ENCODE data around the gene GIPC3.

GIPC3 gene, protein sequence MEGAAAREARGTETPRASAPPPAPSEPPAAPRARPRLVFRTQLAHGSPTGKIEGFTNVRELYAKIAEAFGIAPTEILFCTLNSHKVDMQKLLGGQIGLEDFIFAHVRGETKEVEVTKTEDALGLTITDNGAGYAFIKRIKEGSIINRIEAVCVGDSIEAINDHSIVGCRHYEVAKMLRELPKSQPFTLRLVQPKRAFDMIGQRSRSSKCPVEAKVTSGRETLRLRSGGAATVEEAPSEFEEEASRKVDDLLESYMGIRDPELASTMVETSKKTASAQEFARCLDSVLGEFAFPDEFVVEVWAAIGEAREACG

DNA sequence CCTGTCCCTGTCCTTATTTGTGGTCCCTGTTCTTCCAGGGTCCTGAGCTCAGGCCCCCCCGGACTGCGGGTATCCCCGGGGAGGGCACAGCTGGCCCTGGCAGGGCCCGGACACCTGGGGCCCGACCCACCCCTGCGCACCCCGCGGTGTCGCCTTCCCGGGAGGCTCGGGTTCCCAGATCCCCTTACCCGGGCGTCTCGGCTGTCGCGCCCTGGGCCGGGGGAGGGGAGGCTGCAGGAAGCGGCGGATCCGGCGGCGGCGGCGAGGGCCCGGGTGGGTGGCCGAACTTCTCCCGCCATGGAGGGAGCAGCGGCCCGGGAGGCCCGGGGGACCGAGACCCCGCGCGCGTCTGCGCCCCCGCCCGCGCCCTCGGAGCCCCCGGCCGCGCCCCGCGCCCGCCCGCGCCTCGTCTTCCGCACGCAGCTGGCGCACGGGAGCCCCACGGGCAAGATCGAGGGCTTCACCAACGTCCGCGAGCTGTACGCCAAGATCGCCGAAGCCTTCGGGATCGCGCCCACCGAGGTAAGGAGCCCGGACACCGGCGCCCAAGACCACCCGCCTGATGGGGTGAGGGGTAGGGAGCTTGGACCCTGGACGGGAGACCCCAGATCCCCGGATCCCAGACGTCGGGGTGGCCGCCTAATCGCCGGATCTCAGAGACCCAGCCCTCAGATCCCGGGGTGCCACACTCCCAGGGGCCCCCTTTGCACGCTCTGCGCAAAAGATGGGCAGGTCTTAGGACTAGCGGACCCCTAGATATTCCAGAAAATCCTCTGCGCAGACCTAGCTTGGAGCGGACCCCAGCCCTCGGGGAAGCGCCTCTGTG is at the start of gene GIPC3:
GIPC3 (plus strand) TSS at position 178 of the 826 bp plus-strand sequence; CDS start at position 298, 120 bp downstream.
- no peak for FAIRE-seq

DNA sequence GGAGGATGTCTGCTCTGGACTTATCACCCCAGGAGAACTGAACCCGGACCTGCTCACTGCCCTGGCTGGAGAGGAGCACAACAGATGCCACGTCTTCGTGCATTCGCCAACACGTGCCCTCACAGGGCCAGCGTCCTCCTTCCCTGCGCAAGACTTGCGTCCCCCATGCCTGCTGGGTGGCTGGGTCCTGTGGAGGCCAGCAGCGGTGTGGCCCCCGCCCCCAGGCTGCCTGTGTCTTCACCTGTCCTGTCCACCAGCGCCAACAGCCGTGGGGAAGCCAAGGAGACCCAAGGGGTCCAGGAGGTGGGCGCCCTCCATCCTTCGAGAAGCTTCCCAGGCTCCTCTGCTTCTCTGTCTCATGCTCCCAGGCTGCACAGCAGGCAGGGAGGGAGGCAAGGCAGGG is 49.7 kb upstream of the GIPC3 start:
- no peak for FAIRE-seq

DNA sequence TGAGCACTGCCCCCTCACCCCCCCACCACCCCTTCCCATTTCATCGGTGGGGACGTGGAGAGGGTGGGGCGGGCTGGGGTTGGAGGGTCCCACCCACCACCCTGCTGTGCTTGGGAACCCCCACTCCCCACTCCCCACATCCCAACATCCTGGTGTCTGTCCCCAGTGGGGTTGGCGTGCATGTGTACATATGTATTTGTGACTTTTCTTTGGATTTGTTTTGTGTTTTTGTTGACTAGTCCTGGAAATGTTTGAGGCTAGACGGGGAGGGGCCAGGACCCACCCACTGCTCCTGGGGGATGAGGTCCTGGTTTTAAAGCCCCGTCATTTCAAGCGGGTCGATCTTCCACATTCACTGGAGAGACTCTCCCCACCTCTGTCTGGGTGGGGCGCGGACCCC is 49.3 kb upstream of the GIPC3 start:
- no peak for FAIRE-seq

DNA sequence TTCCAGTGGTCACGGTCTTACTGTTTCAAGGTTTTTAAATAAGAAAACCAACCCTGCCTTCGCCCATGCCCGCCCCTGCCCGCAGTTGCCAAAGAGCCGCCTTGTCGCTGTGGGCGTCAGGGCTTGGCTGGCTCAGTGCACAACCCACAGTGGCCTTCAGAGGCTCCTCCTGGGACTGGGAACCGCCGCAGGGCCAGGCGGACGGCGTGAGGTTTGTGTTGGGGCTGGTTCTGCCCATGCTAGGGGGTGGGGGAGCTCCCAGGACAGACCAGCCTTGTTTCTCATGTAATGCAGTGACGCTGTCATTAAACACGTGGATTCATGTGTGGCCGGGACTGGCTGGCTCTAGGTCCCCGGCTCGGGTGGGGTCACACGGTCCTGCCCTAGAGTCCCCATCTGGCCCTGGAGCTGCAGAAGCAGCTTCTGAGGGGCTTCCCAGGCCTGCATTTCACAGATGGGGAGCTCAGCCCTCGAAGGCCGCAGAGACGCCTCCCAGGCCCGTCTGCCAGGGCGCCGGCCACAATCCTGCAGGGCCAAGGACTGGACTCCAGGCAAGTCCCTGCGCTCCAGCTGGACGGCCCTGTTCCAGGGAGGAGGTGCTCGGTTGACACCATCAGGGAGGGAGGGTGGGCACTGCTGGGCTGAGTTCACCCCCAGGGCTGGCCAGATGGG is 48.7 kb upstream of the GIPC3 start:
- FAIRE-seq, result no peak

DNA sequence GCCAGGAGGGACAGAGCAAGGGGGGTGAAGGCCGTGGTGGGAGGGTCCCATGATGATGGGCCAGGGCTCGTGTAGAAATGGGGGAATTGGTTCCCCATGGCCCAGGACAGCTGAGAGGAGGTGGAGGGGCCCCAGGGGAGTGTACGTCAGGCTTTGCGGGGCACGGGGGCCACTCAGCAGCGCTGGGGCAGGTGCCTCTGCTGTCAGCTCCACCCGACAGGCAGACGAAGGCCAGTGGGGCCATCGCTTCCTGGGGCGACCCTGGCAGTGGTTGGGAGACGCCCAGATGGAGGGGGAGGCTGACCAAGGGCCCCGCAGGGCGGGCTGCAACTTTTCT is 48.2 kb upstream of the GIPC3 start:
- FAIRE-seq, result no peak

DNA sequence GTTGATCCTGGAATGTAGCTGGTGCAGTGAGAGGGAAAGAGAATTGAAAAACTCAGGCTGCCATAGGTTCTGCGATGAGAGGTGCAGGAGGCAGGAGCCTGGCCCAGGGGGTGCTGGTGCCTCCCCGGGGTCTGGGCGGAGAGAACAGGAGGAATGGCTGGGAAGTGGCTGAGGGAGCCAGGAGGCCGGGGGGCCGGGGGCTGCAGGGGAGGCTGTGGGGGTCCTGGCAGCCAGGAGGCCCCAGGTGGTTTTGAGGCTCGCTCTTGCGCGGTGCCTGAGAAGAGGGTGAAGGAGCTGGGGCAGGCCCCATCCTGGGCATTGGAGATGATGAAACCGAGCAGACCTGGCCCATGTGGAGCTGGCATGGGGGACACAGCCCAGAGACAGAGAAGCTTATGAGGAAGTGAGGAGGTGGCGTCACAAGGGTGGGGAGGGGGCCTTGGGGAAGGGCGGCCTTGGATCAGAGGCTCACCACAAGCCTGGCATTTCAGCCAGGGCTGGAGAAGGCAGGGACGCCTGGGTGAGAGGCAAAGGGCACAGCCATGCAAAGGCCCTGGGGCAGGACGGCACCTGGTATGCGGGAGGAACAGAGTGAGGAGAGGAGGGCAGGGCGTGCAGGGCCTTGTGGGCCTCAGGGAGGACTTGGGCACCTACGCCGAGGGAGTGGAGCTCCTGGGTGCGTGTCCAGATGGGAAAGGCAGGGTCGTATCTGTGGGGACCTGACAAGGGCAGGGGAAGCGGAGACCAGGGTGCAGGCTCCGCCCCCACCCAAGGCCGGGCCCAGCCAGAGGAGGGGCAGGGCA is 47.6 kb upstream of the GIPC3 start:
- no peak for FAIRE-seq

DNA sequence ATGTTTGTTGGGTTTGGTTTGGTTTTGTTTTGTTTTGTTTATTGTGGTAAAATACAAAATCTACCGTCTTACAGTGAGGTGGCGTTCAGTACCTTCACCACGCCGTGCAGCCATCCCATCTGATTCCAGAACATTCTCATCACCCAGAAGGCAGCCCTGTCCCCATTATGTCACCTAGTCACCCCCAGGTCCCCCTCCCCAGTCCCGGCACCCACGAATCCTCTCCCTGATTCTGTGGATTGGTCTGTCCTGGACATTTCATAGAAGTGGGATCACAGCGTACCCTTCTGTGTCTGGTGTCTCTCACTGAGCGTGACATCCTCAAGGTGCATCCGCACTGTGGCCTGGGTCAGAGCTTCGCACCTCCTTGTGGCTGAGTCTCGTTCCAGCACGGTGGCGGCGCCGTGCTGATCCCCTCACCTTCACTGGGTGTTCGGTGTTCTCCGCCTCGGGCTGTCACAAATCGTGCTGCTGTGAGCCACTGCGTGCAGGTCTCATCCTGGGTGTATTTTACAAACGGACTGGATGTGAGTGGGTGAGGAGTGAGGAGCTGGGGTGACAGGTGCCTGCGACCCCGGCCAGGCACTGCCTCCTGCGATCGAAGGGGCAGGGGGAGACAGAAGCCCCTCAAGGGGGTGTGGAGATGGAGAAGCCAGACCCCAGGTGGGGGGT is 46.9 kb upstream of the GIPC3 start:
- FAIRE-seq, result no peak

DNA sequence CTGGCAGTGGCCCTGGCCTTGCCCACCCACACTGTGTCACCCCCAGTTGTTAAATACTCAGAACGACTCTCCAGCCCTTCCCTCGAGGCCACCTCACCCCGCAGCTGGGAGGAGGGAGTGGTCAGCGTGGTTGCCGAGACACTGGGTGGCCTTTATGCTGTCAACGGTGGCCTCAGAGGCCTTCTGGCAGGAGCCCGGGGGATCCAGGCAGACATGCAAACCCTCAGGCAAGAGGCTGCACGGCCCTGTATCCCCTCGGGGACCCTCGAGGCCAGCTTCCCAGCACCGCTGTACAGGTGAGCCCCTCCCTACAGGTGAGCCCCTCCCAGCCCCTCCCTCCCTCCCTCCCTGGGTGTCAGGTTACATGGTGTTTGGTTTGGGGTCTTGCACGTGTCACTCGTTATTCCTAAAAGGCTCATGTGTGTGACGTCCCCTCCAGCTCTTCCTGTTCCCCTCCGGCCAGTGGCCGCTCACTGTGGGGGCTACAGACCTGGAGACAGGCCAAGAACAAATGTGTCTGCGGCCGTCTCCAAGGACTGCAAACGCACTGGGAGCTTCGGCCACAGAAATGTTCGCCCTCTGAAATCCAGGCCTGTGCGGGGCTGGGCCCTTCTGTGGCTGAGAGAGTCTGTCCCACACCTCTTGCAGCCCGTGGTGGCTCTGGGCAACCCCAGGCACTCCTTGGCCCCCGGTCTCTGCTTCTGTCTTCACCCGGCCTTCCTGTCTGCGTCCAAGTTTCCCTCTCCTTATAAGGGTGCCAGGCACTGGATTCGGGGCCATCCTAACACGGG is 46.1 kb upstream of the GIPC3 start, which contains the start of gene TEKTIP1:
TEKTIP1 (plus strand) TSS at position 210 of the 791 bp plus-strand sequence; CDS start at position 214, 4 bp downstream.
- FAIRE-seq, result no peak

DNA sequence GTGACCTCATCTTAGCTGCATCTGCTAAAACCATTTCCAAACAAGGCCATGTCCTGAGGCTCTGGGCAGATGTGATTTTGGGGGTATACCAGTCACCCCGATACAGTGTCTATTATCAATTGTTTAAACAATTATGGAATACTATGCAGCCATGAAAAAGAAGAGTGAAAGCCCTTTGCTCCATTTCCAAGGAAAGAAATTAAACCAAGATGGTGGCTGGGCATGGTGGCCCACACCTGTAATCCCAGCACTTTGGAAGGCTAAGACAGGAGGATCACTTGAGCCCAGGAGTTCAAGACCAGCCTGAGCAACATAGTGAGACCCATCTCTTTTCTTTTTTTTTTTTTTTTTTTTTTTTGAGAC is 45.5 kb upstream of the GIPC3 start:
- no peak for FAIRE-seq

DNA sequence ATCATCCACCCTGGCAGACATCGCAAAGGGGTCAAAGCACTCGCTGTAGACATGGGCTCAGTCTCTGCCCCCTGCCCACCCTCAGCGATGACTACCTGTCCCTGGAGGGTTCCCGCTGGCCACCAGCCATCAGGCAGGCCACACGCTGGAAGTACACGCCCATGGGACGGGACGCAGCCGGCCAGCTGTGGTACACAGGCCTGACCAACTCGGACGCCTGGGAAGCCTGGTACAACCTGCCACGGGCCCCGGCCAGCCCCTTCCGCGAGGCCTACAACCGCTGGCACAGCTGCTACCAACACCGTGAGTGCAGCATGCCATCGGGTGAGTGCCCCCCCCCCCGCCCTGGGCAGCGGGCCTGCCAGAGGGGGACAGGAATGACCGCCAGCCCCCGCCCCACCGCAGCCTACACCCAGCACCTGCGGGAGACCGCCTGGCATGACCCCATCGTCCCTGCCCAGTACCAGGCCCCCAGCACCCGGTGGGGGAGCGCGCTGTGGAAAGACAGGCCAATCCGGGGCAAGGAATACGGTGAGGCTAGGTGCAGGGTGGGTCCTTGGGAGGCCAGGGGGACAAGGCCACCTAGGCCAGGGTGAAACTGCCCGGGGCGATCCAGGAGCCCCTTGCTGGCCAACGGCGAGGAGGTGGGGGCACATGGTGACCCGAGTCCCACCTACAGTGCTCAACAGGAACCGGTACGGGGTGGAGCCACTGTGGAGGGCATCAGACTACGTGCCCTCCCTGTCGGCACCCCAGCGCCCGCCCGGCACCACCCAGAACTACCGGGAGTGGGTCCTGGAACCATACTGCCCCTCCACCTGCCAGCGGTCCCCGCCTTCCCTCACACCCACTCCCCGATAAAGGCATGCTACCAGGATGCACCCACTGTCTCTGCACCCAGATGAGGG is 41.9 kb upstream of the GIPC3 start:
- no peak for FAIRE-seq

DNA sequence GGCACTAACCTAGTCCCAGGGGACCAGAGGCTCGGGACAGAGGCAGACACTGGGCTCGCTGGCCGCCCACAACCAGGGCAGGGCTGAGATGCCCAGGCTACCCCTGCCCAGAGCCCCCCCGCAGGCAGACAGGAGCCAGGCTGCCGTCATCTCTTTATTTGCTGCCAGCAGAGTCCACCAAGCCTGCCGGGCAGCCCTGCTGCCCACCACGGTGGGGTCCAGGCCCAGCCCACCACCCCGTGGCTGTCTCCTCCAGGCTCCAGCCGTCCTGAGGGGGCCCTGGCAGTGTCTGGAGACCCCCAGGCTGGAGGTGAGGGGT is 41.3 kb upstream of the GIPC3 start:
- FAIRE-seq, result no peak

DNA sequence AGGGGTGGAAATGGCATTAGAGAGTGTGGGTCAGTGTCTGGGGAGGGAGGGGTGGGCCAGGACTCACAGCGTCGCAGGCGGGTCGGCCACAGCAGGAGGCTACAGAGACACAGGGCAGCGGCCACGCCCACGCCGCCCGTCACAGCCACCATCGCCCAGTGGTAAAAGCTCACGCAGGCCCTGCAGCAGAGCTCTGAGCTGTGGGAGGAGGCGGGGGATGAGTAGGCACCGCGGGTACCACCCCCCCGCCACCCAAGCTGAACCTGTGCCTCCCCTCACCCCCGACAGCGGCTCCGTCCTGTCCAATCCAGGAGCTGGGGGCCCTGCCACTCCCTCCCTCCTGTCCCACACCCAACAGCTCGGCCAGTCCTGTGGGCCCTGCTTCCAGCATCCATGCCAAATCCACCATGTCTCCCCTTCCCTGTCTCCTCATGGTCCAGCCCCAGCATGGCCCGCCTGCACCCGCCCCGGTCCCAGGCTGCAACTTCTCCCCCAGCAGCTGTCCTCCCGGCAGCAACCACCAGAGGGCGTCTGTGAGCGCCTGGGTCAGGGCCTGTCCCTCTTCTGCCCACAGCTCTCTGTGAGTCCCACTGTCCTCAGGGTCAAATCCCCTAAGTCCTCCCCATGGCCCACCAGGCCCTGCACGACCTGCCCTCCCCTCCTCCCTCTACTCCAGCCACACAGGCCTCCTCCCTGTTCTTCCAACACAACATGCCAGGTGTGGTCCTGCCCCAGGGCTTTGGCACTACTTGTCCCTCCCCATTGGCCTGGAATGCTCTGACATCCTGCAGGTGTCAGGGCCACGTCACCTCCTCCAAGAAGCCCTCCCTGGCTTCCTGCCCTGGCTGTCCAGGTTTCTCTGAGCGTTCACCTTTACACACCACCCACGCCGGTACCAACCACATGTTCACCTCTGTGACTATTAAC is 40.3 kb upstream of the GIPC3 start:
- FAIRE-seq, result no peak

DNA sequence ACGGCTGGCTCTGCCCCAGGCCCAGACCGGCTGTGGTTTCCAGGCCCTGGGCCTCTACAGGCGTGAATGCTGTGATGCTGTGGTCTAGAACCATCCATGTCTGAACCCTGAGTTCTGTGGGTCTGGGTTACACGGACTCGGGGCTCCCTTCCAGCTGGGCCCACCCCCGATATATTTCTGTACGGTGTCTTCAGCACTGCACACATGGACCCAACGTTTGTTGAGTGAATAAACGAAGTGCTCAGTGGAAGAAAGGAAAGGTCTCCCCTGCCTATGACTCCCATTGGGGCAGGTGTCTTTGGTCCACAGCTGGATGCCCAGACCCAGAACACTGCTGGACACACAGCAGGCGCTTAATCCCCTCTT is 39.6 kb upstream of the GIPC3 start:
- no peak for FAIRE-seq

DNA sequence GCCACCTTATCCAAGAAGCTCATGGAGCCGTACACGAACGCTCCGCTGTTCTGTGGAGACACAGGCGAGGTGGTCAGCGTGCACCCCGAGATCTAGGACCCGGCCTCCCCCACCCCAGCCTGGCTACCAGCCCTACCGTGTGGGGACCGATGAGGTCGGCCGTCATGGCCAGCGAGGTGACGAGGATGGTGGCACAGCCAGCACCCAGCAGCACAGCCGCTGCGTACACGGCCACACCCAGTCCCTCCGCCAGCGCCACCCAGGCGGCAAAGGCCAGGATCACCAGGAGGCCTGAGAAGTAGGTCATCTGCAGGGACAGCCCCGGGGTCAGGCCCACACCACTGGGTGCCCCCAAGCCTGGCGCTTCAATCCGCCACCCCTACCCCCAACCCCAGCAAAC is 39.2 kb upstream of the GIPC3 start:
- no peak for FAIRE-seq

DNA sequence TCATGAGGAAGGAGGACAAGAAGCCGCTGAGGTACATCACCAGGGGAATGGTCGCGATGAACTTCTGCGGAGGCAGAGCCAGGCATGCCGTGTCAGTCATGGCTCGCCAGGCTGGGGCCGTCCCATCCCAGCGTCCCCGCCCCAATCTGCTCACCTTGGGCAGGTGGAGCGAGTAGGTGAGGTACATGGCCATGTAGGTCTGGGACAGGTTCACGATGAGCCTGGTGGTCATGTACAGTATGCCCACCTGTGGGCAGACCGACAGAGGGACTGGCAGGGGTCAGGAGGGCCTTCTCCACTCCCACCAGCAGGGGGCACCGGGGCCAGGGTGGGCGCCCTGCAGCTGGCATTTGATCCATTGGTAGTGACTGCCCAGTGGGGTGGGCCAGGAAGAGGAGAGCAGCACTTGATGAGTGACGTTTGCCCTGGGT is 38.0 kb upstream of the GIPC3 start:
- FAIRE-seq, result no peak

DNA sequence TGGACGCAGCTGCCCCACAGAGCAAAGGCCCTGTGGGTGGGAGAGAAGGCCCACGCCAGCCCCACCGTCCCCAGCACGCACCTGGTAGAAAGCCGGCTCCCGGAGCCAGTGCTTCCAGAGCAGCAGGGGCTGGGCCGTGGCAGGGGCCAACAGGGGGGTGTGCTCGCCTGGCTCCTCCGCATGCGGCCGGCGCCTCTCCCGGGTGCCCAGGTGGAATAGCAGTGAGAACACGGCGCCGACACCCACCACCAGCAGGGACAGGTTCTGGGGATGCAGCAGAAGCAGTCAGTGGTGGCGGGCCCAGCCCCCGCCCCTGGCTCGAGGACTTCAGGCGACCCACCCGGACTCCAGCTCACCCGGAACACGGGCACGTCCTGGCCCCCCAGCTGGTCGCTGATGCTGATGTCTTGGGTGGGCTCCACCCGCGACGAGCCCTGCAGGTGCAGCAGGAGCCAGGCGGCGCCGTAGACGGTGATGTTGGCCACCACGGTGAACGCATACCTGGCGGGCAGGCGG is 37.5 kb upstream of the GIPC3 start:
- FAIRE-seq, result no peak

DNA sequence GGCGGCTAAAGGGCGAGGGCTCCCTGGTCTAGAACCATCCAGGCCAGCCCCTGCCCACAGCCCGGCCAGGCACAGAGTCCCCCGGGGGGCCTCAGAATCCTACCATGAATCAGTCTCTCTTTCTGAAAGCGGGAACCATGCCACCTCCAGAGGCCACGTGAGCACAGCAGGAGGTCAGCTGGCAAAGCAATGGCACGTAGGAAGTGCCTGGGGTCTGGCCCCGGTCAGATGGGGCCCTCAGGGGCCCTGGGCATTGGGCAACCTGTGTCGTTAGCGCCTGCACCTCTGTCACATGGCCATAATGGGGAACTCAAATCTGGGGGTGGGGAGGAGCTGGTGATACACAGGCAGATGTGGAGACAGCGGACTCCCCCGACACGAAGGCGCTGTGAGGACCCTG is 36.7 kb upstream of the GIPC3 start:
- FAIRE-seq, result no peak

DNA sequence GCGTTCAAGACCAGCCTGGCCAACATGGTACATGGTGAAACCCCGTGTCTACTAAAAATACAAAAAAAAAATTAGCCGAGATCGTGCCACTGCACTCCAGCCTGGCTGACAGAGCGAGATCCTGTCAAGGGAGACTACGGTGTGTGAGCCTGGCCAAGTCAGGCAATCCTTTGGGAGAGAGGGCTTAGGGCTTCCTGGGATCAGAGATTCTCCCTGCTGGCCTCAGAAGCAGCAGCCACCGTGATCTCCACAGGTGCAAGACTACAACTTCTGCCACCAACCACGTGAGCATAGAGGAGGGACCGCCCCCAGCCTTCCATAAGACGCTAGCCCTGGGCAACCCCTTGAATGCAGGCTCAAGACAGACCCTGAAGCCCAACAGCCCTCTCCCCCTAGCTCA is 35.5 kb upstream of the GIPC3 start:
- no peak for FAIRE-seq
